Esophagus squamous epithelium (tissue), 4 donors: ENCODE data around the gene CDC25B.

Experiments used
- POLR2A ChIP-seq, 4 donors: fragments of 450-650 bp; IDR thresholded peaks; one replicate each; pipeline ENCODE4 v1.6.1; 2017; ENCODE audit warnings: antibody characterized with exemption in 4 of 4, mild to moderate bottlenecking in 4 of 4, moderate library complexity in 3 of 4
- TF ChIP-seq, protein P1 (sequence below), 6 experiments: fragments of 450-650 bp in 4 of 6; fragments of 200-600 bp in 2 of 6; sonication (generic) in 2 of 6; IDR thresholded peaks; one replicate each; pipeline ENCODE4 v1.5.1; 2016 to 2019; ENCODE audit warnings: antibody characterized with exemption in 6 of 6, mild to moderate bottlenecking in 4 of 6, moderate library complexity in 4 of 6

DNA sequence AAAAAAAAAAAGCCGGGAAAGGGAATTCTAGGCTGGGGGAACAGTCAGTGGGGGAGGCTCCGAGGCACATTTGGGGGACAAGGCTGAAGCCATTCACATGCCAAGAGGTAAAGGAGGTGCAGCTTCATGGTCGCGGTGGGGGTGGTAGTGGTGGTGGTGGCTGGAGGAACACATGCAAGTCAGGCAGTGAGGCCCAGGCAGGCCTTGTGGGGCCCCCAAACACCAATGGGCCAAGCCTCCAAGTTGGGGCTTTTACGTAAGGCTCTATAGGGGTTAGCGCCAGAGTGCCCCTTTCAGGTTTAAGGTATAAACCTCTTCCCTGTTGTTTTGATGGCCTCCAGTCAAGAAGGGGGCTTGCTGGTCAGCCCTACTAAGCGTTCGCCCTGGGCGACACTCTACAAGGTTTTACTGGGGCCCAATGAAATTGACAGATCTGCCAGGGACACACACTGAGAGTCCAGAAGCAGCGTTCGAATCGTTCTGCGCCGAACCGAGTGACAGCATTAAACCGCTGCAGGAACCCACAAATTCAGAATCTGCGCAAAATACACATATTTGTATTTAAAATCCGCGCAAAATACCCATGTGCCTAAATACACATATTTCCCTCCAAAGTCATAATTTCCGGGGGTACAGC lies 23.4 kb downstream of the CDC25B start:
- TF ChIP-seq, protein P1, sequence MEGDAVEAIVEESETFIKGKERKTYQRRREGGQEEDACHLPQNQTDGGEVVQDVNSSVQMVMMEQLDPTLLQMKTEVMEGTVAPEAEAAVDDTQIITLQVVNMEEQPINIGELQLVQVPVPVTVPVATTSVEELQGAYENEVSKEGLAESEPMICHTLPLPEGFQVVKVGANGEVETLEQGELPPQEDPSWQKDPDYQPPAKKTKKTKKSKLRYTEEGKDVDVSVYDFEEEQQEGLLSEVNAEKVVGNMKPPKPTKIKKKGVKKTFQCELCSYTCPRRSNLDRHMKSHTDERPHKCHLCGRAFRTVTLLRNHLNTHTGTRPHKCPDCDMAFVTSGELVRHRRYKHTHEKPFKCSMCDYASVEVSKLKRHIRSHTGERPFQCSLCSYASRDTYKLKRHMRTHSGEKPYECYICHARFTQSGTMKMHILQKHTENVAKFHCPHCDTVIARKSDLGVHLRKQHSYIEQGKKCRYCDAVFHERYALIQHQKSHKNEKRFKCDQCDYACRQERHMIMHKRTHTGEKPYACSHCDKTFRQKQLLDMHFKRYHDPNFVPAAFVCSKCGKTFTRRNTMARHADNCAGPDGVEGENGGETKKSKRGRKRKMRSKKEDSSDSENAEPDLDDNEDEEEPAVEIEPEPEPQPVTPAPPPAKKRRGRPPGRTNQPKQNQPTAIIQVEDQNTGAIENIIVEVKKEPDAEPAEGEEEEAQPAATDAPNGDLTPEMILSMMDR (IDR thresholded peaks at IDR 0.05), result no peak
- no peak for TF ChIP-seq POLR2A (IDR thresholded peaks at IDR 0.05)
